HG02610 (cell line): ENCODE results near the gene PHYKPL.
"Not testable (repeated sequence)": the region's sequence is repeated elsewhere in the genome, so short reads cannot be mapped to it uniquely, and the experiment has no call there.

ENCODE experiments used
- ATAC-seq: cut with Tn5 transposase; IDR thresholded peaks from one replicate; pipeline ENCODE4 v1.9.1; 2021; ENCODE audit warnings: mild to moderate bottlenecking, moderate library complexity; ENCODE audit not compliant: unreplicated experiment

The PHYKPL gene

GRCh38 chr5:178265746-178266145 is 33.1 kb upstream of the PHYKPL start:
- ATAC-seq: no peak

GRCh38 chr5:178264044-178264443 is 31.4 kb upstream of the PHYKPL start:
- ATAC-seq: no peak

- no peak for ATAC-seq
These were observed 29.3 kb upstream of the PHYKPL start for GRCh38 chr5:178261666-178262600.

GRCh38 chr5:178259623-178260536 is 27.3 kb upstream of the PHYKPL start:
- ATAC-seq: no peak

GRCh38 chr5:178257650-178258049 is 25.0 kb upstream of the PHYKPL start:
- no peak for ATAC-seq

- ATAC-seq: no peak
These were observed 24.1 kb upstream of the PHYKPL start for GRCh38 chr5:178256746-178257145.

- ATAC-seq: not testable (repeated sequence)
These were observed 21.0 kb upstream of the PHYKPL start for GRCh38 chr5:178253632-178254031.

- no peak for ATAC-seq
These were observed 19.7 kb upstream of the PHYKPL start for GRCh38 chr5:178252258-178252657.

- ATAC-seq: no peak
These were observed 17.7 kb upstream of the PHYKPL start for GRCh38 chr5:178250263-178250662.

- no peak for ATAC-seq
These were observed 16.8 kb upstream of the PHYKPL start for GRCh38 chr5:178249191-178249989.

GRCh38 chr5:178248750-178249149 is 16.1 kb upstream of the PHYKPL start:
- ATAC-seq: no peak

- no peak for ATAC-seq
These were observed 15.2 kb upstream of the PHYKPL start for GRCh38 chr5:178247481-178248456.

GRCh38 chr5:178246624-178247279 is 14.2 kb upstream of the PHYKPL start:
- ATAC-seq: no peak

GRCh38 chr5:178245389-178245788 is 12.8 kb upstream of the PHYKPL start:
- no peak for ATAC-seq

- no peak for ATAC-seq
These were observed 12.0 kb upstream of the PHYKPL start for GRCh38 chr5:178244576-178244975.

- no peak for ATAC-seq
These were observed 9.8 kb upstream of the PHYKPL start for GRCh38 chr5:178242416-178242815.

- ATAC-seq: no peak
These were observed 9.2 kb upstream of the PHYKPL start for GRCh38 chr5:178241688-178242231.

GRCh38 chr5:178241231-178241663 is 8.6 kb upstream of the PHYKPL start:
- ATAC-seq: no peak

GRCh38 chr5:178240766-178241165 is 8.2 kb upstream of the PHYKPL start:
- no peak for ATAC-seq
